Central memory CD8-positive, alpha-beta T cell (primary cell): ENCODE data around the gene CTF1.
"Not testable (repeated sequence)": the region's sequence is repeated elsewhere in the genome, so short reads cannot be mapped to it uniquely, and the experiment has no call there.

Experiments used
- ATAC-seq: fragments of 150-1000 bp; cut with Tn5 transposase; replicated peaks from 2 replicates; pipeline ENCODE4 v1.10.0; 2022; ENCODE audit warnings: mild to moderate bottlenecking, moderate FRiP score, moderate number of reproducible peaks; ENCODE audit not compliant: poor library complexity, severe bottlenecking; ENCODE audit errors: extremely low read depth
- DNase-seq, 2 donors: peaks; one replicate each; pipeline ENCODE4 v3.0.0; 2021; ENCODE audit warnings: low spot score in 2 of 2
- H3K27ac Mint-ChIP-seq: one replicate; pipeline ENCODE4 v1.8.0; 2022; ENCODE audit warnings: low read depth, mild to moderate bottlenecking, moderate library complexity, mixed read lengths
- H3K27me3 Mint-ChIP-seq: one replicate; pipeline ENCODE4 v1.8.0; 2022; ENCODE audit warnings: mixed read lengths
- H3K36me3 Mint-ChIP-seq: one replicate; pipeline ENCODE4 v1.8.0; 2022; ENCODE audit warnings: mild to moderate bottlenecking, moderate library complexity, mixed read lengths; ENCODE audit not compliant: insufficient read depth
- H3K4me1 Mint-ChIP-seq: one replicate; pipeline ENCODE4 v1.8.0; 2022; ENCODE audit warnings: mixed read lengths
- H3K4me3 Mint-ChIP-seq: one replicate; pipeline ENCODE4 v1.8.0; 2022; ENCODE audit warnings: mild to moderate bottlenecking, moderate library complexity, mixed read lengths
- H3K9me3 Mint-ChIP-seq: one replicate; pipeline ENCODE4 v1.8.0; 2022; ENCODE audit warnings: mixed read lengths

The CTF1 gene

GRCh38 chr16:30931068-30931650, 34.7 kb downstream of the CTF1 start:
- DNase-seq: no peak
- Mint-ChIP-seq H3K4me3 (no peak overlapping the region), H3K27ac (no peak overlapping the region), H3K9me3 (no peaks in the 10 kb centered on the region), H3K27me3 (no peaks in the 10 kb centered on the region), H3K36me3 (peaks cover 10% of the 10 kb centered on the region), H3K4me1 (peaks cover 21% of the 10 kb centered on the region)
- no peak for ATAC-seq

- Mint-ChIP-seq H3K4me3 (no peak overlapping the region), H3K36me3 (peaks cover 12% of the 10 kb centered on the region), H3K4me1 (peaks cover 17% of the 10 kb centered on the region), H3K27ac (peak overlapping the region; percentile 0), H3K9me3 (no peaks in the 10 kb centered on the region), H3K27me3 (no peaks in the 10 kb centered on the region)
- ATAC-seq (no peak), DNase-seq (no peak)
Observed at GRCh38 chr16:30934827-30935557, 38.6 kb downstream of the CTF1 start.

GRCh38 chr16:30937692-30938091, 41.3 kb downstream of the CTF1 start:
- DNase-seq (no peak), ATAC-seq (no peak)
- no peaks in the 10 kb centered on the region for H3K9me3 Mint-ChIP-seq
- peaks cover 32% of the 10 kb centered on the region for H3K4me1 Mint-ChIP-seq
- H3K27me3 Mint-ChIP-seq: no peaks in the 10 kb centered on the region
- H3K36me3 Mint-ChIP-seq: peaks cover 3% of the 10 kb centered on the region
- peak overlapping the region; percentile 75 for H3K27ac Mint-ChIP-seq
- no peak overlapping the region for H3K4me3 Mint-ChIP-seq

- not testable (repeated sequence) for H3K27me3 Mint-ChIP-seq, ATAC-seq, H3K27ac Mint-ChIP-seq, H3K36me3 Mint-ChIP-seq, H3K9me3 Mint-ChIP-seq, H3K4me3 Mint-ChIP-seq, DNase-seq
- peaks cover 33% of the 10 kb centered on the region for H3K4me1 Mint-ChIP-seq
Observed at GRCh38 chr16:30939571-30939970, 43.2 kb downstream of the CTF1 start.

- peak overlapping the region; percentile 54 for H3K4me3 Mint-ChIP-seq
- ATAC-seq (peak; percentile 92), DNase-seq (peak; percentile 49 to 51)
- H3K36me3 Mint-ChIP-seq: peaks cover 6% of the 10 kb centered on the region
- H3K9me3 Mint-ChIP-seq: no peaks in the 10 kb centered on the region
- H3K27me3 Mint-ChIP-seq: no peaks in the 10 kb centered on the region
- peak overlapping the region; percentile 89 for H3K27ac Mint-ChIP-seq
- peaks cover 31% of the 10 kb centered on the region for H3K4me1 Mint-ChIP-seq
Observed at GRCh38 chr16:30941600-30942425, 45.4 kb downstream of the CTF1 start.

GRCh38 chr16:30942426-30942806, 46.0 kb downstream of the CTF1 start:
- ATAC-seq (no peak), DNase-seq (no peak)
- peaks cover 31% of the 10 kb centered on the region for H3K4me1 Mint-ChIP-seq
- peak overlapping the region; percentile 89 for H3K27ac Mint-ChIP-seq
- H3K36me3 Mint-ChIP-seq: peaks cover 6% of the 10 kb centered on the region
- no peaks in the 10 kb centered on the region for H3K9me3 Mint-ChIP-seq
- no peaks in the 10 kb centered on the region for H3K27me3 Mint-ChIP-seq
- H3K4me3 Mint-ChIP-seq: peak overlapping the region; percentile 54

GRCh38 chr16:30944352-30944751, 47.9 kb downstream of the CTF1 start:
- ATAC-seq (no peak), DNase-seq (no peak)
- Mint-ChIP-seq H3K4me1 (peaks cover 25% of the 10 kb centered on the region), H3K4me3 (no peak overlapping the region), H3K9me3 (no peaks in the 10 kb centered on the region), H3K27ac (no peak overlapping the region), H3K27me3 (no peaks in the 10 kb centered on the region), H3K36me3 (peaks cover 6% of the 10 kb centered on the region)

GRCh38 chr16:30946671-30947540, 50.5 kb downstream of the CTF1 start:
- H3K4me3 Mint-ChIP-seq: no peak overlapping the region
- H3K36me3 Mint-ChIP-seq: peaks cover 3% of the 10 kb centered on the region
- H3K9me3 Mint-ChIP-seq: no peaks in the 10 kb centered on the region
- no peak for ATAC-seq
- no peaks in the 10 kb centered on the region for H3K27me3 Mint-ChIP-seq
- no peak for DNase-seq
- no peak overlapping the region for H3K27ac Mint-ChIP-seq
- peaks cover 30% of the 10 kb centered on the region for H3K4me1 Mint-ChIP-seq

GRCh38 chr16:30947541-30947858, 51.1 kb downstream of the CTF1 start:
- H3K27ac Mint-ChIP-seq: no peak overlapping the region
- H3K36me3 Mint-ChIP-seq: peaks cover 3% of the 10 kb centered on the region
- H3K4me3 Mint-ChIP-seq: peak overlapping the region; percentile 6

GRCh38 chr16:30947859-30948666, 51.6 kb downstream of the CTF1 start:
- Mint-ChIP-seq H3K27me3 (no peaks in the 10 kb centered on the region), H3K4me1 (peaks cover 20% of the 10 kb centered on the region), H3K4me3 (peak overlapping the region; percentile 87), H3K9me3 (no peaks in the 10 kb centered on the region), H3K36me3 (peaks cover 3% of the 10 kb centered on the region), H3K27ac (no peak overlapping the region)
- ATAC-seq (no peak), DNase-seq (no peak)

More at GRCh38 chr16:30947541-30947858, 51.1 kb downstream of the CTF1 start:
- Mint-ChIP-seq H3K27me3 (no peaks in the 10 kb centered on the region), H3K4me1 (peaks cover 25% of the 10 kb centered on the region), H3K9me3 (no peaks in the 10 kb centered on the region)
- no peak for DNase-seq
- ATAC-seq: no peak

- Mint-ChIP-seq H3K27ac (peak within 1 kb of the TSS; percentile 94), H3K36me3 (peaks cover 3% of the 10 kb centered on the region), H3K4me1 (peaks cover 27% of the 10 kb centered on the region), H3K4me3 (peak within 1 kb of the TSS; percentile 87), H3K27me3 (no peaks in the 10 kb centered on the region), H3K9me3 (no peaks in the 10 kb centered on the region)
- DNase-seq (no peak), ATAC-seq (peak; percentile 53)
Observed at GRCh38 chr16:30948667-30949649, 52.5 kb downstream of the CTF1 start, which contains the start of gene ORAI3. ORAI3 (plus strand) TSS chr16:30949068; CDS start chr16:30949290, 222 bp downstream.
